ENCODE measurements around the gene SUFU.

SUFU gene

DNA sequence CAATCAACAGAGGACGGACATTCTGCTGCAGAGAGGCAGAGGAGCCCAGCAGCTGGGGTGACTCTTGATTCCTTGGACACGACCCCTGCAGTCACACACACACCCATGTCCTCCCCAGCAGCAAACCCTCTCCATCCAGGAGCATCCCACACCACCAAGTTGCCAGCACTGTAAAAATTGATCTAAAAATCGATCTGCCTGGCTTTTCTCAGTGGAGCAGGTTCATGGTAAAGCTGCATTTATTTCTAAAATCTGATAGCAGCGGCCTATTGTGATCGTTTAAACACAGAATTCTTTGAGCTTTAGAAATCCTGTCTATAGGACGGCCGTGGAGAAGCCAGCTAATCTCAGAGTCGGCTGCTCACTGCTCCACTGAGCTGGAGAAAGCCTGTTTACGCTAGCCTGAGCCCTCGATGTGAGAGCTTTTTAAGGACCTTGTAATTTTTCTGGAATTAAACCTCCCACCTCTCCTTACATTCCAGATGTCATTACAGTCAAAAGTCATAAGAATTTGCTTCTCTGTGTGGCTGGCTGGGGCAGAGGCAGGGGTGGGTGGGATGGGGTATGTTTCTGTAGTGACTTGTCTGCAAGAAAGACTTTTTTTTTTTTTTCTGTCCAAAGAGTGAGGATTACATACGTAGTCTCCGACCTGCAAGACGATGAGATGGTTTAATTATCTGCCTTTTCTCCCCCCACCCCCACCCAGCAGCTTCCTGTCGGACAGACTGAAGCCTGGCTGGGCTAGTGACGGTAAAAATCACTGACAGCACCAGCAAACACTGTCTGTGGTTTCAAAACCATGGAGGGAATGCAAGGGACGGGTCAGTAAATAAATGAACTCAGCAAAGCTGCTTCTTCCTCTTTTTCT, 172.1 kb downstream of the SUFU start:
- DNase-seq (ENCODE audit: low read depth), result no peak
- no peak overlapping the region for H3K4me3 ChIP-seq (ENCODE audit: low read depth, low read length)
- TF ChIP-seq, protein P1, sequence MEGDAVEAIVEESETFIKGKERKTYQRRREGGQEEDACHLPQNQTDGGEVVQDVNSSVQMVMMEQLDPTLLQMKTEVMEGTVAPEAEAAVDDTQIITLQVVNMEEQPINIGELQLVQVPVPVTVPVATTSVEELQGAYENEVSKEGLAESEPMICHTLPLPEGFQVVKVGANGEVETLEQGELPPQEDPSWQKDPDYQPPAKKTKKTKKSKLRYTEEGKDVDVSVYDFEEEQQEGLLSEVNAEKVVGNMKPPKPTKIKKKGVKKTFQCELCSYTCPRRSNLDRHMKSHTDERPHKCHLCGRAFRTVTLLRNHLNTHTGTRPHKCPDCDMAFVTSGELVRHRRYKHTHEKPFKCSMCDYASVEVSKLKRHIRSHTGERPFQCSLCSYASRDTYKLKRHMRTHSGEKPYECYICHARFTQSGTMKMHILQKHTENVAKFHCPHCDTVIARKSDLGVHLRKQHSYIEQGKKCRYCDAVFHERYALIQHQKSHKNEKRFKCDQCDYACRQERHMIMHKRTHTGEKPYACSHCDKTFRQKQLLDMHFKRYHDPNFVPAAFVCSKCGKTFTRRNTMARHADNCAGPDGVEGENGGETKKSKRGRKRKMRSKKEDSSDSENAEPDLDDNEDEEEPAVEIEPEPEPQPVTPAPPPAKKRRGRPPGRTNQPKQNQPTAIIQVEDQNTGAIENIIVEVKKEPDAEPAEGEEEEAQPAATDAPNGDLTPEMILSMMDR (IDR thresholded peaks at IDR 0.05; ENCODE audit: low read depth, low read length, missing control alignments), result no peak

DNA sequence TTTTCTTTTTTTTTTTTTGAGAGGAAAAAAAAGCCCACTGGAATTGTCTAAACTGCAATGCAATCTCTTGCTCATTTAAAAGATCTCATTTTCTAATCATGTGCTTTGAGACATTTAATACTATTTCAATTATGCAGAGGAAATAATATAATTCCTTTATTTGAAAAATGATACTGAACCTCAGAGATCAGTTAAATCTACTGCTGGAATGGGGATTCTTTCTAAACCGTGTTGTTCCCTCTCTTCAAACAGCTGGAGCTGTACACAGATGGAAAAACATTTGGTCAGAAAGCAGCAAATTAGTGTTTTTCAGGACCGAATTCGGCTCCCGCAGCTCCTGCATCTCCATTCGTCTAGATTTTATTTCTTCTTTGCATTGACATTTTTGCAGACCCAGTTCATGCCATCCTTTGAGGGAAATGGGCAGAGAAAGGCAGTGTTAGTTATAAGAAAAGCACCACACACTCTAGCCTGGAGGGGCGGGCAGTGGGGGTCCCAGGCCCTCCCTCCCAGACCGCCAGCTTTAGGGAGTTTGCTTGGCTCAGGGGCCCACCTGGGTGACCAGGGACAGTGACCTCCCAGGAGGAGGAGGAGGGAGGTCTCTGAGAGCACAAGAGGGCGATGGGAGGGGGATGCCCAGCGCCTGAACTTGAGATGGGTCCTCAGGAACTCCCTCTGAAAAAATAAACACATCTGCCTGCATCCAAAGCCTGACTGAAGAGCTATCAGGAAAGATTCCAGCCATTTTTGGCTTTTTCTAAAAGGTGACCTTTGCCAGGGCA, 173.0 kb downstream of the SUFU start:
- H3K4me3 ChIP-seq (ENCODE audit: low read depth, low read length), result no peak overlapping the region
- DNase-seq (ENCODE audit: low read depth), result no peak
- TF ChIP-seq, protein P1 (IDR thresholded peaks at IDR 0.05; ENCODE audit: low read depth, low read length, missing control alignments), result no peak

DNA sequence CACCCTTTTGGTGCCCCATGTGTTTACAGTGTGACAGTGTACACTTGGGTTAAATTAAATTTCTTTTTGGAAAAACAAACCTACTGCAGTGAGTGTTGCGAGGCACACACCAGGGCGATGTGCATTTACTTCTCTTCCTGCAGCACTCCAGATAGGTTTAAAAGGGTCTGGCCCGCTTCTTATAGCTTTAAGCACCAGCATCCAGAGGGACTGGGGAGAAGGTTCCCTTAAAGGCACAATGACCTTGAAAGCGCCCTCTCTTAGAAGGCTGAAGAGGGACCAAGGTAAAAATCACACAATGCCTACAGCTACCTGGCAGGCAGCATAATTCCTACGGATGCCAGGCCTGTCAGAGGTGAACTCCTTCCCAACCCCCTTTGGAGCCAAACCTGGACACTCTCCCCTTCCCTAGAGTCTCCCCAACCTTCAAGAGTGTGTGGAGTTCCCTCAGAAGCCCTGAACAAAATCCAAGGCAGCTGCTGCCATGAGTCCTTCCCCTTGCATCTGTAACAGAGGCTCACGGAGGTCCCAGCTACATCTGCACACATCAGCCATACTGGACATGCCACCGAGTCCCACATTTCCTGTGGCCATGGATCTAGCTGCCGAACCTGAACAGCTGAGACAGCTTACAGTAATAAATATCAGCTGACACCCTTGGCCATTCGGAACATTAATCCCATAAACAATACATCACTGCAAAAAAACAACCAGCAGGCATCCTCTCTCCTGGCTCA, 173.7 kb downstream of the SUFU start:
- TF ChIP-seq, protein P1 (IDR thresholded peaks at IDR 0.05; ENCODE audit: low read depth, low read length, missing control alignments), result no peak
- DNase-seq (ENCODE audit: low read depth), result no peak
- no peak overlapping the region for H3K4me3 ChIP-seq (ENCODE audit: low read depth, low read length)

DNA sequence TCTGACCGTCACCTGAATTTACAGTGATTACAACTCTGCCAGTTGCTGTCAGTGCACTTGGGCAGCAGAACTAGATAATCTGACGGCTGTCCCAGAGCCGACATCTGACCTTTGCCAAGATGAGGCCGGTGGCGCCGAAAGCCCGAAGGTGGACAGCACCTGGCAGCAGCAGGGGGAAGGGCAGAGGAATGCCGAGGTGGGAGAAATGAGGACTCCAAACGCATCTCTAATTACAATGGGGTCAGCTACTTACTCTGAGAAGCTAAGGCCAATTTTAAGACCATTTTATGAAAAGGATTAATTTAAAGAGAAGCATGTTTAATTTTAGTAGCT, 174.3 kb downstream of the SUFU start:
- TF ChIP-seq, protein P1 (IDR thresholded peaks at IDR 0.05; ENCODE audit: low read depth, low read length, missing control alignments), result no peak
- DNase-seq (ENCODE audit: low read depth), result no peak
- H3K4me3 ChIP-seq (ENCODE audit: low read depth, low read length), result no peak overlapping the region

DNA sequence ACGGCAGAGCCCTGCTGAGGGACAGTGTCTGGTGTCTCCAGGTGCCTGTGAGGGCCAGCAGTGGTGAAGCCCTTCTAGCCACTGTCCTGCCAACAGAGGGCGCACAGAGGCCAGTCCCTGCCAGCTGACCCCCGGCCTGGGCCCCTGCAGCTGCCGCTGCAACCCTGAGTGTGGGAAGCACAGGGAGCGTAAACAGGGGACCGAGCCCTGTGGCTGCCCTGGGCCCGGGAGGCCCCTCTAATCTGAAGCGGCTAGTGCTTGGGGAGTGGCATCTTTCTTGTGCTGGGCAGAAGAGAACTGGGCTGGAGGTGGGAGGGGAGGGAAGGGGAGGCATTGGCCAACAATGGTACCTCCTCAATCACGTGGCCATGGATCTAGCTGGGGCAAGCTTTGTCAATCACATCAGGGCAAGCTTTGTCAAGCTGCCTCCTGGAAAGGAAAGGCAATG, 175.1 kb downstream of the SUFU start:
- TF ChIP-seq, protein P1 (IDR thresholded peaks at IDR 0.05; ENCODE audit: low read depth, low read length, missing control alignments), result peak; percentile 73
- no peak for DNase-seq (ENCODE audit: low read depth)
- H3K4me3 ChIP-seq (ENCODE audit: low read depth, low read length), result no peak overlapping the region

DNA sequence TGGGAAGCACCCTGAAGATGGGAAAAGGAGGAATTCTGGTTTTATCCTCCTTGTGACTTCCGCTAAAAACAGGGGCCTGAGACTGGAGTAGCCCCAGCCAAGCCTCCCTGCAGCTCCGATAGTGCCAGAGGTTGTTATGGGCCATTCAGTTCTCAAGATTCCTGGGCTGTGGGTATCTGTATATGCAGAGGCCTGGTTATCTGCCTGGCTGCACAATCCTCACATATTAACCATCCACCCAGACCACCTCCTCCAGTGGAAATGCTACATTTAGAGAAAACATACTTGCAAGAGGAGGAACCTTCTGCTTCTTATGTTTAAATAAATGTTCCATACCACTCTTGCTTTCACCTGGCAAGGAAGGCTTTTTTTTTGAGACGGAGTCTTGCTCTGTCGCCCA, 175.8 kb downstream of the SUFU start:
- TF ChIP-seq, protein P1 (IDR thresholded peaks at IDR 0.05; ENCODE audit: low read depth, low read length, missing control alignments), result no peak

More for the DNA sequence above, 175.8 kb downstream of the SUFU start:
- no peak for DNase-seq (ENCODE audit: low read depth)
- no peak overlapping the region for H3K4me3 ChIP-seq (ENCODE audit: low read depth, low read length)

Data from GM12864 (cell line).